Spleen (tissue), 7 donors: Measurements from ENCODE around the gene ATOH8.

Source experiments
- POLR2A ChIP-seq, 3 donors: fragments of 450-650 bp; IDR thresholded peaks; one replicate each; pipeline ENCODE4 v1.5.1; 2017; ENCODE audit warnings: antibody characterized with exemption in 3 of 3, mild to moderate bottlenecking in 1 of 3
- TF ChIP-seq, protein P1 (sequence below), 11 experiments: fragments of 200-600 bp in 7 of 11; fragments of 450-650 bp in 4 of 11; sonication (generic) in 4 of 11; IDR thresholded peaks in 8 of 11; conservative IDR thresholded peaks in 3 of 11; 1 replicate in 7 of 11; 2 replicates in 4 of 11; pipeline versions ENCODE4 v1.4.0 to v1.8.0; 2016 to 2021; ENCODE audit warnings: antibody characterized with exemption in 11 of 11, inconsistent platforms in 4 of 11, mild to moderate bottlenecking in 1 of 11
- donor health status: DM: no; HTN: no; CAD: no; lungs with moderate emphysema.
- donor health status: DM: no; HTN: no; CAD: no.
- donor health status: DM: no; HTN: no; CAD: no.

DNA sequence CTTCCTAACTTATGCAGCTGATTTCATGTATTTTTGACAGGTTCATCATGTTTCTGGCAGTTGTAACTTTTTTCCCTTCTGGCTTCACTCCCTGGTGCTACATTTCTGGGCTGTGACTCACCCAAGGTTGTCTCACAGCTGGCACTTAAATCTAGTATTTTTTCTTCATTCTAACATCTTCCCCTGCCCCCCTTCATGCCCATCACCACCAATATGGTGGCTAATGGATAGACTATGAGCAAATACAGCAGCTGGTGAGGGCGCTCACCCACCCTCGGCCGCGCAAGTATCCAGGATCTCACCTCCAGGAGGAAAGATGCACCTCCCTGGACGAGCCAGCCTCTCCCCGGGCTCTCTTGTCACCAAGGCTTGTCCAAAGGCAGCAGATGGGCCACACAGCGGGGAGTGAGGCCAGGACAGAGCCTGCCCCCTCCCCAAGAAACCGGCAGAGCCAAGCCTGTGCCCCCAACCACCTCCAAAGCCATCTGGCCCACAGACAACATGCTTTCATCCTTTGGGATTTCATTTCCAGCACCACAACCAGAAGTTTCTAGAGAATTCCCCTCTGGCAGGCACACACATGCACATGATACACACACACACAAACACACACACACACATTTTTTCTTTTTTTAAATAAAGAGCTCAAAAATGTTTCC, 39.1 kb downstream of the ATOH8 start:
- TF ChIP-seq, protein P1, sequence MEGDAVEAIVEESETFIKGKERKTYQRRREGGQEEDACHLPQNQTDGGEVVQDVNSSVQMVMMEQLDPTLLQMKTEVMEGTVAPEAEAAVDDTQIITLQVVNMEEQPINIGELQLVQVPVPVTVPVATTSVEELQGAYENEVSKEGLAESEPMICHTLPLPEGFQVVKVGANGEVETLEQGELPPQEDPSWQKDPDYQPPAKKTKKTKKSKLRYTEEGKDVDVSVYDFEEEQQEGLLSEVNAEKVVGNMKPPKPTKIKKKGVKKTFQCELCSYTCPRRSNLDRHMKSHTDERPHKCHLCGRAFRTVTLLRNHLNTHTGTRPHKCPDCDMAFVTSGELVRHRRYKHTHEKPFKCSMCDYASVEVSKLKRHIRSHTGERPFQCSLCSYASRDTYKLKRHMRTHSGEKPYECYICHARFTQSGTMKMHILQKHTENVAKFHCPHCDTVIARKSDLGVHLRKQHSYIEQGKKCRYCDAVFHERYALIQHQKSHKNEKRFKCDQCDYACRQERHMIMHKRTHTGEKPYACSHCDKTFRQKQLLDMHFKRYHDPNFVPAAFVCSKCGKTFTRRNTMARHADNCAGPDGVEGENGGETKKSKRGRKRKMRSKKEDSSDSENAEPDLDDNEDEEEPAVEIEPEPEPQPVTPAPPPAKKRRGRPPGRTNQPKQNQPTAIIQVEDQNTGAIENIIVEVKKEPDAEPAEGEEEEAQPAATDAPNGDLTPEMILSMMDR (IDR thresholded peaks at IDR 0.05 in 8 of 11, conservative IDR thresholded peaks at IDR 0.05 in 3 of 11): no peak
- TF ChIP-seq POLR2A (IDR thresholded peaks at IDR 0.05): no peak
